ENCODE measurements around the gene MTMR3.
"Not testable (repeated sequence)": the region's sequence is repeated elsewhere in the genome, so short reads cannot be mapped to it uniquely, and the experiment has no call there.

MTMR3 gene

DNA sequence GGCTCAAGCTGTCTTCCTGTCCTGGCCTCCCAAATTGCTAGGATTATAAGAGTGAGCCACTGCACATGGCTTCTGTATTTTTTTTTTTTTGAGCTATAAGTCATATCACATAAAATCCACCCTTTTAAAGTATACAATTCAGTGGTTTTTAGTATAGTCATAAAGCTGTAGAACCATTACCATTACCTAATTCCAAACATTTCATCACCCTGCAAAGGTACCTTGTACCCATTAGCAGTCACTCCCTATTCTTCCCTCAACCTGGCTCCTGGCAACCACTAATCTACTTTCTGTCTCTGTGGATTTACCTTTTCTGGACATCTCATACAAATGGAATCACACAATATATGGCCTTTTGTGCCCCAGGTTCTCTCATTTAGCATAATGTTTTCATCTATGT lies 84.5 kb downstream of the MTMR3 start:
- DNase-seq (ENCODE audit: low spot score) = no peak

DNA sequence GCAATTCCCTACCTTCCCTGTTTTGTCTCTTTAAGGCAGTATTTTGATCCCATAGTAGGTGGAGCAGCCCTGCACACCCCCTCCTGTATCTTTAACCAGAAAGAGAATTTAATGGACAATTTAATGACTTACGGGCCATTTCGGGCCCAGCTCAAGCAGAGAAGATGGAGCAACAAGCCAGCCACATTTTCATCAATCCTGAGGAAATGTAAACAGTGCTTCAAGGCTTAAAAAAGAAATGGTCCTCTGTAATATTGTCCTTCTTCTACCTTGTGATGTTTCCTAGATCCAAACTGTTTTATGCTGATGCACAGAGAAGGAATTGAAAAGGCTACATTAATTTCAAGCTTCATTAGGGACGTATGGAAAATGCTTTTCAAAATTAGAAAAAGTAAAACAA lies 88.6 kb downstream of the MTMR3 start:
- DNase-seq (ENCODE audit: low spot score) = no peak

DNA sequence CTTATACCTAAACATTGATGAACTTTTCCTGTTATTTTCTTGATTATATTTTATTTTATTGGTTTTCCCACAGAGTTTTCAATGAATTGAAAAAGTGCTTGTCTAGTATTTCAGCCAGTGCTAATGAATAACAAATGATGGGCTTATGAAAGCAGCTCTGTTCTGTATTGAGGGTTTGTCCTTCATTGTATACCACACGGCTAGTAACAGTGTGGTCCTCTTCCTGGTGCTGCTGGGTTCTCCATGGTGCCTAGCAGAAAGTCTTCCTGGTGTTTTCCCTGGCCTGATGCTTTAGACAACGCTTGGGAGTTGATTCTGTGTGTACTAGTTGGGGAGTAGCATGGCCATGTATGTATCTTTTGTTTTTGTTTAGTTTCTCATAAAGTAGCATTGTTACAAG lies 89.1 kb downstream of the MTMR3 start:
- peak; percentile 55 for DNase-seq (ENCODE audit: low spot score)

DNA sequence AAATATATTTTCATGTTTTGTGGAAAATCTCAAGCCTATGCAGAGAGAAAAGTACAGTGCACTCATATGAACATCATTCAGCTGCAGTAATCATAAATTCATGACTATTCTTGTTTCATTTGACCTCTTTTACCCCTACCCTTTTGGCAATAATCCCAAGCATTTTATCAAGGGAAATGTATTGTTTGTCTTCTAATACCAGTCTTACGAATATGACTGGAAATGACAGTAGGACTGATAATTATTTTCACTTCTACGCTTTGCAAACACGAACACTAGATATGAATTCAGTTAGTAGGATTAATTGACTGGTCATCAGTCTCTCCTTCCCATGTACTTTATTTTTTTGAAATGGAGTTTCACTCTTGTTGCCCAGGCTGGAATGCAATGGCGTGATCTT lies 90.3 kb downstream of the MTMR3 start:
- no peak for DNase-seq (ENCODE audit: low spot score)

DNA sequence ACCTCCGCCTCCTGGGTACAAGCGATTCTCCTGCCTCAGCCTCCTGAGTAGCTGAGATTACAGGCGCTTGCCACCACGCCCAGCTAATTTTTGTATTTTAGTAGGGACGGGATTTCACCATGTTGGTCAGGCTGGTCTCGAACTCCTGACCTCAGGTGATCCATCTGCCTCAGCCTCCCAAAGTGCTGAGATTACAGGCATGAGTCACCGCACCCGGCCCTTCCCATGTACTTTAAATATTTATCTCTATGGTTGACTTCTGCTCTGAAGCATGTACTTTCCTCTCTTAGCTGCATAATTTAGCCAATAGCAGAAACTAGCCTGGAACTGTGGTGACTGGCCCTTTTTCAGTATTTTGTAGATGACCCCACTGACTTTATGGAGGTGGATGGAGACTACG lies 90.7 kb downstream of the MTMR3 start:
- not testable (repeated sequence) for DNase-seq (ENCODE audit: low spot score)

DNA sequence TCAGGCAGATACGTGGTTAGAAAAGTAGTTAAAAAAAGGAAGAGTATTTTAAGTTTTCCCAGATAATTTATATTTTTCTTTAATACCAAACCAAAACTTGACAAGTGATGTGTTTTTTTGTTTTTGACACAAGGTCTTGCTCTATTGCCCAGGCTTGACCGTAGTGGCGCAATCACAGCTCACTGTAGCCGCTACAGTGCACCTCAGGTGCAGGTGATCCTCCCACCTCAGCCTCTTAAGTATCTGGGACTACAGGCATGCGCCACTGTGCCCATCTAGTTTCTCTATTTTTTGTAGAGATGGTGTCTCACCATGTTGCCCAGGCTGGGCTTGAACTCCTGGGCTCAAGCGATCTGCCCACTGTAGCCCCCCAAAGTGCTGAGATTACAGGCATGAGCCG lies 92.5 kb downstream of the MTMR3 start:
- no peak for DNase-seq (ENCODE audit: low spot score)

DNA sequence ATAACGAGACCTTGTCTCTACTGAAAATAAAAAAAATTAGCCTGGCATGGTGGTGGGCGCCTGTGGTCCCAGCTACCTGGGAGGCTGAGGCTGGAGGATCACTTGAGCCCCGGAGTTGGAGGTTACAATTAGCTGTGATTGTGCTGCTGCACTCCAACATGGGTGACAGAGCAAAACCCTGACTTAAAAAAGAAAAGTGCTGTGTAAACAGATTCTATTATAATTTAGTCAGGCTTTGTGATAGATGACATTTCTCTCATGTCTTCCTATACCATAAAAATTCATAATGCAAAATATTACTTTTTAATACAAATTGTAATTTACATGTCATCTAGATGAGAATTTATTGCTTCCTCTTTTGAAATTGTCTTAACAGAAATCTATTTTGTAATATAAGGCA lies 94.1 kb downstream of the MTMR3 start:
- DNase-seq (ENCODE audit: low spot score) = no peak

DNA sequence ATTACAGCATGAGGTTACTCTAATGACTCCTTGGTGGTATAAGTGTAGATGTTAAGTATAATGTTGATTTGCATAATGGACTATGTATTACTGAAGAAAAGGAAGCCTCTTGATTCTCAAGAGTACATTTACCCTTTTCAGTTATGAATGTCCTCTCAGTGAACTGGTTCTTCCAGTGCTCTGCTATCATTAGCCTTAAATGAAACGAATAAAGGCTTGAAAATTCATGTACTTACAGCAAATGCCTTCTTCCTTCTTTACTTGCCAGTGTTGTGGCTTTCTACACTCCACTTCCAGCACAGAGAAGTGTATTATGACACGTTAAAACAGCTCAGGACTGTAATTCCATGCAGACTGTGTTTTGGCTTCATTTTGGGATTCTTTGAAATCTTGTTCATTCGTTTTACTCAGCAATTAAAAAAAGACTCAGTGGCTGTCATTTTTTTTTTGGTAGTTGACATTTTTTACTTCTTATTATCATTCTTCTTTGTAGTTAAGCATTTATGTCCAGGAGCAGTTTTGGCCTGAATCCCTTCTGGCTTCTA lies 96.9 kb downstream of the MTMR3 start:
- no peak for DNase-seq (ENCODE audit: low spot score)

DNA sequence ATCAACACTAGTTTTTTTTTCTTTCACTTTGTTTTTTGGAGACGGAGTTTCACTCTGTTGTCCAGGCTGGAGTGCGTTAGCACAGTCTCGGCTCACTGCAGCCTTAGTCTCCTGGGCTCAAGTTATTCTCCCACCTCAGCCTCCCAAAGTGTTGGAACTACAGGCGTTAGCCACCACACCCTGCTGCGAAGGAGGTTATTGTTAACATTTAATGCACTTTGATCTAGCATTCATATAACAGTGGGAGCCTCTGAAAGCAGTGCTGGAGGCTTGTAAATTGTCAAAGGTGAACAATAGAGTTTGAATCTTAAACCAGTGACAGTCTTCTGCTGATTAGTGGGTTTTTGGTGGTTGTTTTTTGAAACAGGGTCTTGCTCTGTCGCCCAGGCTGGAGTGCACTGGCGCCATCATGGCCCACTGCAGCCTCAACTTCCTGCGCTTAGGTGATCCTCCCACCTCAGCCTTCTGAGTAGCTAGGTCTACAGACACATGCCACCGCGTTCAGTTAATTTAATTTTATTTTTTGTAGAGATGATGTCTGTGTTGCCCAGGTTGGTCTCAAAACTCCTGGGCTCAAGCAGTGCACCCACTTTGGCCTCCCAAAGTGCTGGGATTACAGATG lies 100.4 kb downstream of the MTMR3 start:
- no peak for DNase-seq (ENCODE audit: low spot score)

DNA sequence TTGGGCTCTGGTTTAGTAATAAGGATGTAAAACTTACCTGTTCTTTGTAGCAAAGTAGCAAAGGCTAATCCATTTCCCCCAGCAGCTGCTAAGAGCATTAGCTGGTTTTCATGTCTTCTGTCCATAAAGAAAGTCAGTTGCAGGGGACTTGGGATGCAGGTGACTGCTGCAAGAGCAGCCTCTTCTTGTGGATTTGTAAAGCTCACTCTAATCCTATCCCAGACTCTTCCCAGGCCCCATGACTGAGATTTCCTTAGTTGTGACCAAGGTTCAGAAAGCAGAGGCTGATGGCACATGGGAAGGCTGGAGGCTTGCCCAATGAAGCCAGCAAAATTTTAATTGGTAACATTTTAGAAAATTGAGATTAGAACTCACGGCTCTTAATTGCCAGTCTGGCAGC lies 102.9 kb downstream of the MTMR3 start:
- no peak for DNase-seq (ENCODE audit: low spot score)

DNA sequence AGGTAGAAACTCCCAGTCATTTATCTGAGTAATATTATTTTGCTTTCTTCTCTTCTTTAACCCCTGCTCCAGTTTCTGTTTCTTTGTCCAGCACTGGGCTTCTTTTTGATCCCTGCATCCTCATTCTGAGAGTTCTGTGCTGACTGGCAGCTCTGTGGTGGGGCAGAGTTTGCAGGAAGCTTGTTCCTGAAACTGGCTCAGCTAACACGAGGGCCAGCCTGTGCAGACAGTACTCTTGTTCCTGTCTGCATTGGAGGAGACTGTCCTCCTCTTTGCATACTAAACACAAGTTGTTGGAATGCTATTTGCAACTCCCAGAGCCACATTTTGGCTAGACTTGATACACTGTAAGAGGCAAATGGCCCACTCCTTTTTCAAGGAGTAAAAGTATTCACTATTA lies 104.2 kb downstream of the MTMR3 start:
- DNase-seq (ENCODE audit: low spot score) = peak; percentile 60

DNA sequence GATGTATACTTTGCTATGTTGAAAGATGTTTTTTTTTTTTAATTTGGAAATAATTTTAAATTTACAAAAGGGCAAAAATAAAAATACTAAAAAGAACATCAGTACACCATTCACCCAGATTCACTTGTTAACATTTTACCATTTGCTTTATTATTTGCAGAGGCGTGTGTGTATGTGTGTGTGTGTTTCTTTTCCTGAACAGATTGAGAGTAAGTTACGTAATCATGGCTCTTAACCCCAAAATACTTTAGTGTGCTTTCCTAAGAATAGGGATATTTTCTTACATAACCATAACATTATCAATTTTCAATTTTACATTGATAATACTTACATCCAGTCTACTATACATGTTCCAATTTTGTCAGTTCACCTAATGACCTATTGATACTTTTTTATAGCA lies 105.7 kb downstream of the MTMR3 start:
- no peak for DNase-seq (ENCODE audit: low spot score)

DNA sequence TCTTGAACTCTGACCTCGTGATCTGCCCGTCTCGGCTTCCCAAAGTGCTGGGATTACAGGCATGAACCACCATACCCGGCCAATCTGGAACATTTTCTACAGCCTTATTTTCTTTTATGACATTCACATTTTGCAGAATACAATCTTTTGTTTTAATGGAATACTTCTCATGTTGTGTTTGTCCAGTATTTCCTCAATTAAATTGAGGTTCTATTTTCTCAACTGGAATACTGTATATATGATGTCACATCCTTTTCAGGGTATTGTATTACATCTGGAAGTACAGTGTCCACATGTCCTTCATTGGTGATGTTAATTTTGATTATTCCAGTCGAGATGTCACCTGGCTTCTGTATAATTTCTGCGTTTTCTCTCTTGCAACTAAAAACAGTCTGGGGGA lies 106.5 kb downstream of the MTMR3 start:
- no peak for DNase-seq (ENCODE audit: low spot score)

DNA sequence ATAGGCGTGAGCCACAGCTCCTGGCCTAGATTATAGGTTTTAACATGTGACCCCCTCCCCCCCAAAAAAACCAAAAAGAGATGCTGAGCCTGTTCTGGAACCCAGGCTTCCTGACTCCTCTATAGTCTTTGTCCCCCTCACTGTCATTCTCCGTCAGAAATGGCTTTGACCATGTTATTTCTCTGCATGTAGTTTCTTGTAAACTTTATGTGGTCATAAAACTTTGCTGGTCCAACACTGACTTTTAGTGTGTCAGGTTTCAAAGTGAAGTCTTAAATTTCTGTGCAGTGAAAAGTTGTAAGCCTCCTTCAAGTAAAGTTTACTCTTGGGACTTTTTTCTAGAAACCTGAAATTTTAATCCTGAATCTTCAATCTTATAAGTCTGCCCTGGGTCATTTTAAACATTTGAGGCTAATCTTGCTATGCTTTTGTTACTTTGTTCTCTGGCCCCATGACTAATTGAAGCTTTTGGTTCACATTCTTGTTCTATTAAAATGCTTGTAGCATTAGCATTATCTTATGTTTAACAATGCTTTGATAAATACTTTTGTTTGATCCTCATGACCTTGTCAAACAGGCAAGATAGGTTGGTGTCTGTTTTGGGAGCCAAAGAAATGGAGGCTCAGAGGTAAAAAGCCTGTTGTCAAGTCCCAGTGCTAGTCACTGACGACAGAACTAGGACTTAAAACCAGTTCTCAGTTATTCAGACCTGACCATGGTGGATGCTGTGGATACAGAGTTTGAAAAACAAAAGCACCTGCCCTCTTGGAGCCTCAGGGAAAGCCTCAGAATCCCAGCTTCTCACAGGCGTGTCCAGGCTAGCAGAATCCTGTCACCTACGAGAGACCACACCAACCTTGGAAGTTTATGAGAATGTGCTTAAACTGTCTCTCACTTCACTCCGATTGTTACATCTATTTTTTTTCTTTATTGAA lies 109.6 kb downstream of the MTMR3 start:
- DNase-seq (ENCODE audit: low spot score) = no peak

DNA sequence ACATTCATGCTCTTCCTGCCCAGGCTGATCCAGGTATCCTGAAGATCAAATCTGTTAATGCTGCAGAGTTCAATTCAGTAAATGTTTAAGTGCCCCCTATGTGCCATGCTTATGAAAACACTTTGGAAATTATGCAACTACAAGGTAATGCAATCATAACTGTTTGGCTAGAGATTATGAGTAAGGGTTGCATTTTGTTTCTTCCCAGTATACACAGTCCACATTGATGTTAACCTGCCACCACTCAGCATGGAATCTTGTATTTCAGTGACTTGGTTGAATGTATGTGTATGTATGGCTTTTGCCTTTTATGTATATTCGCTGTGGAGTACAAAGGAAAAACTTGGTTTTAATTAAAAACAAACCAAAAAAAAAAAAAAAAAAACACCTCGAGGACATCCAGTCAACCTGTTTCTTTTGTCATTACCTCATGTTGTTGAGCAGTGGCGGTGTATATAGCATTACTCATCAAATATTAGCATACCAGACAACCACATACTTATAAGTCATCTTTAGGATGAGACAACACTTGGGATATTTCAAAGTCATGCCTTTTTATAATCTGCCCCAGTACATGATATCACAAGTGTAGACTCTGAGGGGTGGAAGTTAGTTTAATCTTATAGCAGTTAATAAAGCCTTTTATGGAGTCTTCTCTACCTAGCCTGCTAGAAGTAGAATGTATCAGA lies 111.2 kb downstream of the MTMR3 start:
- DNase-seq (ENCODE audit: low spot score) = no peak

DNA sequence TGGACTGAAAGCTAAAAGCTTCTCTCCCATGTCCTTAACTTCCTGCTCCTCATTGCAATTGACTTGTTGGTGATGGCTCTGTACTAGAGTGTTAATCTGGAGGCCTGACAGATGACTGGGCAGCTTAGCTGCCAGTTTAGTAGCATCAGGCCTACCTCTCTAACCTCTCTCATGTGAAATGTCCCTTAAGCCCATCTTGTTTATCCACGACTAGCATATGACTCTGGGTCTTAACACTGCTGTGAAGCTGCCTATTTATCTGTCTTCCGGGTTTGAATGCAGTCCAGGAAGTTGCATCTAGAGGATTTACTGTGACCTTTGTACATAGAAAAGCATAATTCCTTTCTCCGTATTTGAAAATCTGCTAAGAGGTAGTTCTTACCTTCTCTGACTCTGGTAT lies 112.0 kb downstream of the MTMR3 start:
- DNase-seq (ENCODE audit: low spot score) = no peak

DNA sequence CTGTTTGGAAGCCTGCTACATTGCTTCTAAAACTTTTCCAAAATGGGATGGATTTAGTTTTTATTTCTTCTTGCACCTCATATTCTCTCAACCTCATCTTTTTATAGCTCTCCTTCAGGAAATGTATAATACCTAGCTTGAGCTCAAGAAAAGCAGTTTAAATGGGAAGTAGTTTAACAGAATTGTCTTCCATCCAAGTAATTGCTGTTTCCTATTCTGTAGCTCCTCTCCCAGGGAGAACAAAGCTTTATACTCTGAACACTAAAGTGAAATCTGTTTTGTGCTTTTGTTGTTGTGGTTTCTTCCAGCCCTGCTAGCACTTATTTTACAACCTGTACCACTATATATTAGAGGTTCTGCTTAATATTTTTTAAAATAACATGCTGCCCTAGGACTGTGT lies 114.1 kb downstream of the MTMR3 start:
- DNase-seq (ENCODE audit: low spot score) = no peak

DNA sequence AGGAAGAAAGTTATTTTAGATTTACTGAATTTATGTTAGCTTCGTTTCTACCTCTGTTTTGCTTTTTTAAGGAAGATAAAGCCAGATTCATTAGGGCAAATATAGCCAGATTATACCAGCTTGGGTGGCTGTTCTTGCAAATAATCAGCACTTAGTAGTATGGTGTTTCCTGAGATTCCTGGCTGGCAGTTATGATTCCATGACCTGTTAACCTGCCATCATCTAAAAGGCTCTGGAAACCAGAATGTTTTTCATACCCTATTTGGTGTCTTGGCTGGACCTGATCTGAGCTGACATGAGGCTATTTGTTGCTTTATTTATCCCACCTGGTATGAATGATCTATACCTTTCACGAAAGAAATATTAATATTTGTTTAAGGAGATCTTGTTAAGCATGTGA lies 114.5 kb downstream of the MTMR3 start:
- DNase-seq (ENCODE audit: low spot score) = no peak

DNA sequence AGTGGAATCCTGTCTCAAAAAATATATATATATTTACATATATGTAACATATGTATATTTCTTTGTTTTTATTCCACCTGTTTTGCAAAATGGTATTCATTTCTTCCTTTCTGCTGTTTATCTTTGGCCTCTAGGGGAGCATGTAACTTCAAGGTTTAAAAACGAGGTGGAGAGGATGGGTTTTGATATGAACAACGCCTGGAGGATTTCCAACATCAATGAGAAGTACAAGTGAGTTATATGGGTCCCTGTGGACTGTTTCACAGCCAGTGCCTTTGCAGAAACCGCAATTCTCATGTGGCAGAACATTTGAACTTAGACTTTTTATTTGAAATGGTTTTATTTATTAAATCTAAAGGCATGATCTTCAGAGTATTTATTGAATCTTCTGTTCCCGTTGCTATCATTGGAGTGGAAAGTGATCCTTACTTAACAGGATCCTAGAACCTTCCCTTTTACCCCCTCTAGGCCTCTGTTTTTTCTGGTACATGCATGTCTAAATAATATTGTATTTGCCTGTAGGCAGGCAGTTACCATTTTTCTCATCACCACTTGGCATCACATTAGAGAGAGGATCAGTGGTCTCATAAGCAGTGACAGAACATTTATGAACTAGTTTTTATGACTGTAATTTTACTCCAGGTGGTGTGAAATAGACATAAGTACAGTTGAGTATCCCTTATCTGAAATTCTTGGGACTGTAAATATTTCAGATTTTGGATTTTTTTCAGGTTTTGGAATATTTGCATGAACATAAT lies 115.8 kb downstream of the MTMR3 start:
- no peak for DNase-seq (ENCODE audit: low spot score)

DNA sequence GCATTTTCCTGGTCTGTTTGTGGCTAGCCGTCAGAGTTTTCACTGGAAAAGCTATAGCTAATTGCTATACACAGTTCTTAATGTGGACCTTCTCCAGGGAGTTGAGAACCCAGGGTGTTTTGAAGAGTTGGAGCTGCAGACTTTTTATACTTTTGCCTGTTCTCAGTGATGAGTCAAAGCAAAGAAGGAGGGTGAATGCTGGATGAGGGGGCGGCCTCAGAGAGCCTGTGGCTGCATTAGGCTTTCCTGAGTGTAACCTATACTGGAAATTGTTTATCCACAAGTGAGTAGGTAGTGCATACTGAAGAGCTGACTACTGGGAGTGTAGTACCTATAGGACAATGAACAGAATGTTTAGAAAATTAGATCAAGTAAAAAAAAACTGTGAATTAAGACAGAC lies 117.6 kb downstream of the MTMR3 start:
- no peak for DNase-seq (ENCODE audit: low spot score)

DNA sequence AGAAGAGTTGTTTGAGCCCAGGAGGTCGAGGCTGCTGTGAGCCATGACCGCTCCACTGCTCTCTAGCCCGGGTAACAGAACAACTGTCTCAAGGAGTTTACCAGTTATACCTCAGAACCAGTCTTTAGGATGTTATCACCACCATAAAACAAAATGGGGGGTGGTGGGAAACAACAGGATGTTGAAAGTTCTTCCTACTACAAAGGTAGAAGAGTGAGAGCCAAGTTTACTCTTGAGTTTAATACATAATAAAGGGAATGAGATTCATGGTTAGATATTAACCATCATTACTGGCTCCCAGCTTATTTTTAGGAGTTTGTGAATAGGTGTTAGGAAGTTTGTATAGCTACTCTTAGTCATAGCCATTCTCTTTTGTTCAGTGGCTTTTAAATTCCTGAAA lies 118.5 kb downstream of the MTMR3 start:
- no peak for DNase-seq (ENCODE audit: low spot score)

DNA sequence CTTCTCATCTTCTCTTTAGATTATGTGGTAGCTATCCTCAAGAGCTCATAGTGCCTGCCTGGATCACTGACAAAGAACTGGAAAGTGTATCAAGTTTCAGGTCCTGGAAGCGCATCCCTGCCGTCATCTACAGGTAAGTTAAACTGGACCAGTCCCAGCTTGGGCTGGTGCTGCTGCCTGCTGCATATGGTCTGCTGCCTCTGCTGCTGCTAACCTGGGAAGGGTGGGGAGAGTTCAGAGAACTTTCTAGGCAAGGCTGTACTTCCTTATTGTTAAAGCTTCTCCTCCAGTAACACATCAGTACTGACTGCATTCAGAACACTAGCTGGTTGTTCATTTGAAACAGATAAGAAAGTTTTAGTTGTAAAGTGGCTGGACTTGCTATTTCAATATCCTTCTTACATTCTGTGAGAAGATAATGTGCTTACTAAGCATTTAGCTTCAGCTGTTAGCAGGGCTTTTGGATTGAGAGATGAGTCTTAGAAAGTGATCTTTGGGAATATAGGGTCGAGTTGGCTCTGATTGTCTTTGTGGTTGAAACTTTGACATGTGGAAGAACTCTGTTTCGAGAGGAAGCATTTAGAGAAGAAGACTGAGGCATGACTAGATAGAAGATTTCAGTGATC lies 120.0 kb downstream of the MTMR3 start:
- DNase-seq (ENCODE audit: low spot score) = no peak

Data from globus pallidus (tissue), 1 donor.